Thyroid gland (tissue), 4 donors: ENCODE results near the gene RAB6B.

Experiments used
- POLR2A ChIP-seq, 2 donors: fragments of 450-650 bp; IDR thresholded peaks; one replicate each; pipeline ENCODE4 v1.6.1; 2017; ENCODE audit warnings: antibody characterized with exemption in 2 of 2, mild to moderate bottlenecking in 2 of 2, moderate library complexity in 1 of 2
- TF ChIP-seq, protein P1 (sequence below), 6 experiments: fragments of 200-600 bp in 3 of 6; fragments of 450-650 bp in 3 of 6; sonication (generic) in 3 of 6; IDR thresholded peaks; one replicate each; pipeline ENCODE4 v1.5.1; 2016 to 2019; ENCODE audit warnings: antibody characterized with exemption in 6 of 6, mild to moderate bottlenecking in 2 of 6, inconsistent platforms in 1 of 6, moderate library complexity in 1 of 6

DNA sequence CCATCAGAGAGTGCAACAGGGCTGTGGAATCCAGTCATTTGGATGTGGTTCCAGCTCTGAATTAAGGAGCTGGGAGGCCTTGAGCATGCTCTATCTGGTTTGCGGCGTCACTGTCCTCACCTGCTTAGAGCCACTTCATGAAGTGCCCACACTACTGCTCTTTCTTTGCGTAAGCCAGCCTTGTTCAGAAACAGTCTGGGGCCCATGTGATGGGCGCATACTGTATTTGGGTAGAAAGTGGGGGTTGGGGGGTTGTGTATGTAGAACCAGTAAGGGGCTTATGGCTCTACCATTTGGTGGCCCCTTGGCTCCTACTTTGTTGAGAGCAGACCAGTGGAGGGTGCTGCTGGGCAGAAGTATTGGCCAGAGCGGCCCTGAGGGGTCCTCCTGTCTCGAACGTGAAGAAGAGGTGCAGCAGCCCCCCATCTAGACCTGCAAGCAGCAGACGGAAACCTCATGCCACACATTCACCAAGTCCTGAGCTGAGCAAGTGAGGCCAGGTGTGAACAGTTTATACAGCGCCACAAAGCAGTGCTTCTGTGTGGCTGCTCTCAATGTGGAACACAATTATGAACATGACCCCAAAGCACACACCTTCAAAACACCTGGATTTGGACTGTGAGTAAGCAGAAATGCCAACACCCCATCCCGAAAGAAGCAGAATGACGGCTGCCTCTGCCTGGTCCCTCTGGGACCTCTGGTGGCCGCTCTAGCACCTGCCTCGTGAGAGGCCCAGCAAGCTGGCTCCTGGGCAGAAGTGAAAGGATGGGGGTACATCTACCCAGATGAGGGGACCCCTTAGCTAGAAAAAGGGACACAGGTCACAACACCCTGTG, 63.5 kb downstream of the RAB6B start:
- no peak for TF ChIP-seq POLR2A (IDR thresholded peaks at IDR 0.05)
- TF ChIP-seq, protein P1, sequence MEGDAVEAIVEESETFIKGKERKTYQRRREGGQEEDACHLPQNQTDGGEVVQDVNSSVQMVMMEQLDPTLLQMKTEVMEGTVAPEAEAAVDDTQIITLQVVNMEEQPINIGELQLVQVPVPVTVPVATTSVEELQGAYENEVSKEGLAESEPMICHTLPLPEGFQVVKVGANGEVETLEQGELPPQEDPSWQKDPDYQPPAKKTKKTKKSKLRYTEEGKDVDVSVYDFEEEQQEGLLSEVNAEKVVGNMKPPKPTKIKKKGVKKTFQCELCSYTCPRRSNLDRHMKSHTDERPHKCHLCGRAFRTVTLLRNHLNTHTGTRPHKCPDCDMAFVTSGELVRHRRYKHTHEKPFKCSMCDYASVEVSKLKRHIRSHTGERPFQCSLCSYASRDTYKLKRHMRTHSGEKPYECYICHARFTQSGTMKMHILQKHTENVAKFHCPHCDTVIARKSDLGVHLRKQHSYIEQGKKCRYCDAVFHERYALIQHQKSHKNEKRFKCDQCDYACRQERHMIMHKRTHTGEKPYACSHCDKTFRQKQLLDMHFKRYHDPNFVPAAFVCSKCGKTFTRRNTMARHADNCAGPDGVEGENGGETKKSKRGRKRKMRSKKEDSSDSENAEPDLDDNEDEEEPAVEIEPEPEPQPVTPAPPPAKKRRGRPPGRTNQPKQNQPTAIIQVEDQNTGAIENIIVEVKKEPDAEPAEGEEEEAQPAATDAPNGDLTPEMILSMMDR (IDR thresholded peaks at IDR 0.05): no peak
